MM.1S (cell line): ENCODE measurements around the gene MAD1L1.
"Not testable (repeated sequence)": the region's sequence is repeated elsewhere in the genome, so short reads cannot be mapped to it uniquely, and the experiment has no call there.

Experiments
- DNase-seq: peaks from one replicate; pipeline ENCODE4 v3.0.0-alpha.2; 2015
- H2AFZ ChIP-seq: fragments of 300-600 bp; sonication (generic); 2 replicates; pipeline ENCODE4 v1.6.0; 2016; ENCODE audit warnings: antibody characterized with exemption, low read length
- H3F3A ChIP-seq: fragments of 300-600 bp; sonication (generic); 2 replicates; pipeline ENCODE4 v1.6.1; 2016; ENCODE audit warnings: mild to moderate bottlenecking, antibody characterized with exemption, low read length, moderate library complexity, mixed read lengths; ENCODE audit not compliant: insufficient read depth
- H3K27ac ChIP-seq: fragments of 300-600 bp; sonication (generic); 2 replicates; pipeline ENCODE4 v1.5.1; 2016; ENCODE audit warnings: mild to moderate bottlenecking, low read length
- H3K27me3 ChIP-seq: fragments of 300-600 bp; sonication (generic); replicated peaks from 2 replicates; pipeline ENCODE4 v1.6.0; 2016; ENCODE audit warnings: low read length; ENCODE audit not compliant: insufficient read depth
- H3K36me3 ChIP-seq: fragments of 300-600 bp; sonication (generic); replicated peaks from 2 replicates; pipeline ENCODE4 v1.6.1; 2016; ENCODE audit warnings: mild to moderate bottlenecking, low read length, mixed read lengths; ENCODE audit not compliant: insufficient read depth
- H3K4me1 ChIP-seq: fragments of 300-600 bp; sonication (generic); 2 replicates; pipeline ENCODE4 v1.6.1; 2016; ENCODE audit warnings: low read length, mixed read lengths
- H3K4me2 ChIP-seq: fragments of 300-600 bp; sonication (generic); 2 replicates; pipeline ENCODE4 v1.6.0; 2016; ENCODE audit warnings: low read depth, low read length
- H3K4me3 ChIP-seq: fragments of 300-600 bp; sonication (generic); 2 replicates; pipeline ENCODE4 v1.5.1; 2016; ENCODE audit warnings: low read length, mixed read lengths
- H3K79me2 ChIP-seq: fragments of 300-600 bp; sonication (generic); 2 replicates; pipeline ENCODE4 v1.6.1; 2016; ENCODE audit warnings: mixed run types, low read length, mixed read lengths
- H3K9ac ChIP-seq: fragments of 300-600 bp; sonication (generic); 2 replicates; pipeline ENCODE4 v1.6.1; 2016; ENCODE audit warnings: low read length, mixed read lengths
- H3K9me2 ChIP-seq: fragments of 300-600 bp; sonication (generic); replicated peaks from 2 replicates; pipeline ENCODE4 v1.6.1; 2016; ENCODE audit warnings: mild to moderate bottlenecking, low read length, mixed read lengths; ENCODE audit not compliant: insufficient read depth
- H3K9me3 ChIP-seq: fragments of 300-600 bp; sonication (generic); replicated peaks from 2 replicates; pipeline ENCODE4 v1.6.1; 2016; ENCODE audit warnings: mild to moderate bottlenecking, low read length, mixed read lengths; ENCODE audit not compliant: insufficient read depth
- H4K20me1 ChIP-seq: fragments of 300-600 bp; sonication (generic); 2 replicates; pipeline ENCODE4 v1.6.1; 2016; ENCODE audit warnings: mild to moderate bottlenecking, low read length, moderate library complexity, mixed read lengths; ENCODE audit not compliant: insufficient read depth
- CTCF ChIP-seq: fragments of 300-600 bp; sonication (generic); IDR thresholded peaks from 2 replicates; pipeline ENCODE4 v1.5.1; 2016; ENCODE audit warnings: antibody characterized with exemption, low read length, mixed read lengths
- EZH2 ChIP-seq: fragments of 300-600 bp; sonication (generic); optimal IDR thresholded peaks from 2 replicates; pipeline ENCODE3; 2017; ENCODE audit warnings: low read depth, mild to moderate bottlenecking, antibody characterized with exemption, low read length, mixed read lengths
- EZH2phosphoT487 ChIP-seq: fragments of 300-600 bp; sonication (generic); IDR thresholded peaks from 2 replicates; pipeline ENCODE4 v1.6.1; 2018; ENCODE audit warnings: antibody characterized with exemption, low read length

The MAD1L1 gene

GRCh38 chr7:1862560-1862959 lies 370.2 kb downstream of the MAD1L1 start:
- no peak overlapping the region for H3K4me3 ChIP-seq
- H3K36me3 ChIP-seq = no peaks in the 10 kb centered on the region
- H3K4me2 ChIP-seq = no peak overlapping the region
- H2AFZ ChIP-seq = no peak overlapping the region
- no peaks in the 10 kb centered on the region for H3K9me2 ChIP-seq
- H3K27ac ChIP-seq = no peak overlapping the region
- TF ChIP-seq CTCF (no peak), EZH2 (no peak), EZH2phosphoT487 (no peak)
- no peaks in the 10 kb centered on the region for H3K79me2 ChIP-seq
- no peaks in the 10 kb centered on the region for H4K20me1 ChIP-seq
- no peaks in the 10 kb centered on the region for H3K9me3 ChIP-seq
- DNase-seq = no peak
- H3K27me3 ChIP-seq = no peaks in the 10 kb centered on the region
- H3F3A ChIP-seq = no peaks in the 10 kb centered on the region
- no peak overlapping the region for H3K9ac ChIP-seq
- no peaks in the 10 kb centered on the region for H3K4me1 ChIP-seq

- Histone ChIP-seq H4K20me1 (no peaks in the 10 kb centered on the region), H3K9me3 (no peaks in the 10 kb centered on the region), H3K4me1 (no peaks in the 10 kb centered on the region), H3F3A (no peaks in the 10 kb centered on the region), H3K4me2 (no peak overlapping the region), H3K9me2 (no peaks in the 10 kb centered on the region), H3K79me2 (no peaks in the 10 kb centered on the region), H3K27me3 (no peaks in the 10 kb centered on the region), H3K27ac (no peak overlapping the region), H3K4me3 (no peak overlapping the region), H3K36me3 (no peaks in the 10 kb centered on the region), H3K9ac (no peak overlapping the region), H2AFZ (no peak overlapping the region)
- TF ChIP-seq CTCF (no peak), EZH2 (no peak), EZH2phosphoT487 (no peak)
- DNase-seq = no peak
These were observed 370.8 kb downstream of the MAD1L1 start for GRCh38 chr7:1861799-1862458.

GRCh38 chr7:1860881-1861798 lies 371.6 kb downstream of the MAD1L1 start:
- H3K27me3 ChIP-seq, H3K4me1 ChIP-seq, H3K36me3 ChIP-seq, H3K4me2 ChIP-seq, H3K4me3 ChIP-seq, DNase-seq, H3K9me3 ChIP-seq, H3F3A ChIP-seq, H3K9ac ChIP-seq, H3K27ac ChIP-seq, H3K9me2 ChIP-seq, H3K79me2 ChIP-seq, H2AFZ ChIP-seq, H4K20me1 ChIP-seq: not testable (repeated sequence)
